CD4-positive, CD25-positive, alpha-beta regulatory T cell (primary cell): Measurements from ENCODE around the gene LSM3. TPM values are rescaled to one million over a fixed set of nuclear protein-coding genes. Genes with fewer than 3 reads are reported as not detected.
A peak's percentile ranks its signal among the peaks of the same experiment; 100 is the strongest.

Experiments used
- ATAC-seq, 2 donors: fragments of 150-1000 bp; cut with Tn5 transposase; one replicate each; pipeline ENCODE4 v1.10.0; 2021; ENCODE audit warnings: low read depth in 2 of 2, moderate number of reproducible peaks in 2 of 2, moderate library complexity in 1 of 2
- DNase-seq, 3 donors: peaks; one replicate each; pipeline versions ENCODE4 v3.0.0 to v3.0.0-alpha.2; 2012 to 2022; ENCODE audit warnings: mixed read lengths in 1 of 3
- H3K27ac ChIP-seq: one replicate; pipeline ENCODE4 v1.7.0; 2013; ENCODE audit warnings: mild to moderate bottlenecking, low read length; ENCODE audit not compliant: insufficient read depth, poor library complexity, severe bottlenecking
- H3K27me3 ChIP-seq: one replicate; pipeline ENCODE4 v1.7.0; 2013; ENCODE audit warnings: low read length; ENCODE audit not compliant: control insufficient read depth, insufficient read depth
- H3K36me3 ChIP-seq: one replicate; pipeline ENCODE4 v1.7.0; 2013; ENCODE audit warnings: mild to moderate bottlenecking, low read length, moderate library complexity; ENCODE audit not compliant: control insufficient read depth, insufficient read depth
- H3K4me1 ChIP-seq: 2 replicates; pipeline ENCODE4 v1.7.0; 2013; ENCODE audit warnings: mild to moderate bottlenecking, low read length; ENCODE audit not compliant: insufficient read depth, control insufficient read depth, poor library complexity, severe bottlenecking
- H3K4me3 ChIP-seq: one replicate; pipeline ENCODE4 v1.7.0; 2013; ENCODE audit warnings: low read depth, mild to moderate bottlenecking, low read length, moderate library complexity
- H3K9me3 ChIP-seq, 2 experiments: 1 replicate in 1 of 2; 2 replicates in 1 of 2; pipeline ENCODE4 v1.7.0; 2013; ENCODE audit warnings: low read length in 2 of 2, mild to moderate bottlenecking in 1 of 2, moderate library complexity in 1 of 2; ENCODE audit not compliant: control insufficient read depth in 2 of 2
- H3K27ac Mint-ChIP-seq, 3 donors: one replicate each; pipeline ENCODE4 v1.8.0; 2020 to 2022; ENCODE audit warnings: mild to moderate bottlenecking in 3 of 3, mixed read lengths in 3 of 3, moderate library complexity in 2 of 3
- H3K27me3 Mint-ChIP-seq: one replicate; pipeline ENCODE4 v1.8.0; 2022; ENCODE audit warnings: mild to moderate bottlenecking, mixed read lengths
- H3K36me3 Mint-ChIP-seq: one replicate; pipeline ENCODE4 v1.8.0; 2020; ENCODE audit warnings: mixed read lengths
- H3K4me1 Mint-ChIP-seq, 4 donors: one replicate each; pipeline ENCODE4 v1.8.0; 2020 to 2022; ENCODE audit warnings: mixed read lengths in 4 of 4, mild to moderate bottlenecking in 1 of 4
- H3K4me3 Mint-ChIP-seq, 4 donors: one replicate each; pipeline ENCODE4 v1.8.0; 2020 to 2022; ENCODE audit warnings: mild to moderate bottlenecking in 4 of 4, mixed read lengths in 4 of 4, moderate library complexity in 3 of 4
- H3K9me3 Mint-ChIP-seq, 7 donors: one replicate each; pipeline ENCODE4 v1.8.0; 2020 to 2022; ENCODE audit warnings: mixed read lengths in 7 of 7, mild to moderate bottlenecking in 3 of 7, moderate library complexity in 2 of 7
- polyA plus RNA-seq, 4 donors: library from polyadenylated mRNA; unstranded; fragments of 300-500 nt; fragmentation: Illumina TruSeq; gene quantifications; one replicate each; pipeline ENCODE4 v1.2.3, GENCODE V29; 2021
- total RNA-seq: library from RNA; stranded (reverse); gene quantifications from one replicate; pipeline ENCODE4 v1.2.3, GENCODE V29; 2022

Gene LSM3
- total RNA-seq (6.6 TPM), polyA plus RNA-seq (10 to 100 TPM; 19.1 to 25.7 (median 22.9) TPM)

- Mint-ChIP-seq H3K4me3 (peak within 1 kb of the TSS; percentile 95 to 99 (median 97)), H3K9me3 (no peaks in the 10 kb centered on the region), H3K27me3 (no peaks in the 10 kb centered on the region), H3K27ac (peak within 1 kb of the TSS; percentile 99 to 100 (median 100)), H3K36me3 (peaks cover 17% of the 10 kb centered on the region), H3K4me1 (peaks cover 37 to 81% (median 66%) of the 10 kb centered on the region in 4 donors)
- DNase-seq (peak; percentile 95 to 100 (median 98)), ATAC-seq (peak; percentile 94 to 95)
- Histone ChIP-seq H3K27ac (peak within 1 kb of the TSS; percentile 97), H3K4me3 (peak within 1 kb of the TSS; percentile 99), H3K4me1 (peaks cover 47% of the 10 kb centered on the region), H3K27me3 (no peaks in the 10 kb centered on the region), H3K9me3 (no peaks in the 10 kb centered on the region), H3K36me3 (peaks cover 22% of the 10 kb centered on the region)
Measured at GRCh38 chr3:14178247-14179113, at the start of gene LSM3, which contains the start of gene XPC. TSS of gene LSM3 (plus strand) at chr3:14178817. CDS start at chr3:14178861, 44 bp downstream. TSS of gene XPC (minus strand) at chr3:14178601. CDS start at chr3:14178568, 33 bp downstream.

- H3K9me3 Mint-ChIP-seq, result no peaks in the 10 kb centered on the region
- no peaks in the 10 kb centered on the region for H3K27me3 Mint-ChIP-seq
- H3K4me3 Mint-ChIP-seq, result no peak overlapping the region
- Histone ChIP-seq H3K4me1 (peaks cover 29% of the 10 kb centered on the region), H3K27me3 (no peaks in the 10 kb centered on the region), H3K4me3 (no peak overlapping the region), H3K36me3 (peaks cover 60% of the 10 kb centered on the region), H3K9me3 (no peaks in the 10 kb centered on the region), H3K27ac (no peak overlapping the region)
- peaks cover 48% of the 10 kb centered on the region for H3K36me3 Mint-ChIP-seq
- ATAC-seq (no peak), DNase-seq (no peak)
- no peak overlapping the region for H3K27ac Mint-ChIP-seq
- H3K4me1 Mint-ChIP-seq, result peaks cover 3 to 33% (median 20%) of the 10 kb centered on the region in 4 donors
Measured at GRCh38 chr3:14129296-14129695, 49.3 kb upstream of the LSM3 start.

- H3K9me3 ChIP-seq, result no peaks in the 10 kb centered on the region
- H3K27ac ChIP-seq, result no peak overlapping the region
- H3K36me3 Mint-ChIP-seq, result peaks cover 49% of the 10 kb centered on the region
- ATAC-seq (no peak), DNase-seq (no peak)
- no peaks in the 10 kb centered on the region for H3K9me3 Mint-ChIP-seq
- H3K27ac Mint-ChIP-seq, result no peak overlapping the region
- H3K4me3 ChIP-seq, result no peak overlapping the region
- H3K4me1 Mint-ChIP-seq, result peaks cover 3 to 31% (median 20%) of the 10 kb centered on the region in 4 donors
- no peaks in the 10 kb centered on the region for H3K27me3 Mint-ChIP-seq
- peaks cover 69% of the 10 kb centered on the region for H3K36me3 ChIP-seq
- peaks cover 27% of the 10 kb centered on the region for H3K4me1 ChIP-seq
- H3K4me3 Mint-ChIP-seq, result no peak overlapping the region
- H3K27me3 ChIP-seq, result no peaks in the 10 kb centered on the region
Measured at GRCh38 chr3:14130230-14130629, 48.4 kb upstream of the LSM3 start.

- no peak overlapping the region for H3K27ac ChIP-seq
- H3K4me1 Mint-ChIP-seq, result peaks cover 3 to 30% (median 20%) of the 10 kb centered on the region in 4 donors
- H3K27ac Mint-ChIP-seq, result peak overlapping the region in 1 of 3 donors; percentile 31
Measured at GRCh38 chr3:14130707-14131106, 47.9 kb upstream of the LSM3 start.

GRCh38 chr3:14131134-14131533 lies 47.5 kb upstream of the LSM3 start:
- H3K9me3 Mint-ChIP-seq, result no peaks in the 10 kb centered on the region
- peaks cover 3 to 25% (median 19%) of the 10 kb centered on the region in 4 donors for H3K4me1 Mint-ChIP-seq
- H3K4me1 ChIP-seq, result peaks cover 18% of the 10 kb centered on the region
- peaks cover 78% of the 10 kb centered on the region for H3K36me3 ChIP-seq
- H3K27ac Mint-ChIP-seq, result peak overlapping the region in 1 of 3 donors; percentile 88
- H3K4me3 Mint-ChIP-seq, result peak overlapping the region in 1 of 4 donors; percentile 70
- no peak overlapping the region for H3K27ac ChIP-seq
- no peaks in the 10 kb centered on the region for H3K9me3 ChIP-seq
- H3K4me3 ChIP-seq, result no peak overlapping the region
- H3K27me3 Mint-ChIP-seq, result no peaks in the 10 kb centered on the region
- no peaks in the 10 kb centered on the region for H3K27me3 ChIP-seq
- DNase-seq, result no peak
- no peak for ATAC-seq
- peaks cover 58% of the 10 kb centered on the region for H3K36me3 Mint-ChIP-seq

More at GRCh38 chr3:14130707-14131106, 47.9 kb upstream of the LSM3 start:
- H3K4me3 ChIP-seq, result no peak overlapping the region
- H3K36me3 ChIP-seq, result peaks cover 74% of the 10 kb centered on the region
- Mint-ChIP-seq H3K27me3 (no peaks in the 10 kb centered on the region), H3K4me3 (no peak overlapping the region), H3K9me3 (no peaks in the 10 kb centered on the region), H3K36me3 (peaks cover 54% of the 10 kb centered on the region)
- DNase-seq (no peak), ATAC-seq (no peak)
- H3K27me3 ChIP-seq, result no peaks in the 10 kb centered on the region
- no peaks in the 10 kb centered on the region for H3K9me3 ChIP-seq
- peaks cover 22% of the 10 kb centered on the region for H3K4me1 ChIP-seq

- H3K9me3 ChIP-seq, result no peaks in the 10 kb centered on the region
- H3K4me3 ChIP-seq, result no peak overlapping the region
- H3K4me3 Mint-ChIP-seq, result no peak overlapping the region
- H3K36me3 ChIP-seq, result peaks cover 84% of the 10 kb centered on the region
- peaks cover 0 to 15% (median 12%) of the 10 kb centered on the region in 4 donors for H3K4me1 Mint-ChIP-seq
- peaks cover 8% of the 10 kb centered on the region for H3K4me1 ChIP-seq
- no peaks in the 10 kb centered on the region for H3K27me3 ChIP-seq
- H3K36me3 Mint-ChIP-seq, result peaks cover 62% of the 10 kb centered on the region
- H3K27ac ChIP-seq, result no peak overlapping the region
- DNase-seq (no peak), ATAC-seq (no peak)
- H3K27ac Mint-ChIP-seq, result peak overlapping the region in 2 of 3 donors; percentile 35 to 88
- no peaks in the 10 kb centered on the region for H3K9me3 Mint-ChIP-seq
- H3K27me3 Mint-ChIP-seq, result no peaks in the 10 kb centered on the region
Measured at GRCh38 chr3:14132120-14132519, 46.5 kb upstream of the LSM3 start.

GRCh38 chr3:14132689-14133088 lies 45.9 kb upstream of the LSM3 start:
- DNase-seq (no peak), ATAC-seq (no peak)
- Histone ChIP-seq H3K4me1 (peaks cover 3% of the 10 kb centered on the region), H3K9me3 (no peaks in the 10 kb centered on the region), H3K36me3 (peaks cover 84% of the 10 kb centered on the region), H3K27ac (no peak overlapping the region), H3K27me3 (no peaks in the 10 kb centered on the region), H3K4me3 (no peak overlapping the region)
- no peaks in the 10 kb centered on the region for H3K27me3 Mint-ChIP-seq
- no peaks in the 10 kb centered on the region for H3K9me3 Mint-ChIP-seq
- H3K4me3 Mint-ChIP-seq, result no peak overlapping the region
- H3K4me1 Mint-ChIP-seq, result peaks cover 0 to 12% (median 8%) of the 10 kb centered on the region in 4 donors
- H3K27ac Mint-ChIP-seq, result peak overlapping the region in 1 of 3 donors; percentile 35
- peaks cover 62% of the 10 kb centered on the region for H3K36me3 Mint-ChIP-seq
